Mononuclear cell (primary cell): ENCODE results near the gene TMEM52B. TPM values are rescaled to one million over a fixed set of nuclear protein-coding genes. Genes with fewer than 3 reads are reported as not detected.
"Not testable (repeated sequence)": the region's sequence is repeated elsewhere in the genome, so short reads cannot be mapped to it uniquely, and the experiment has no call there.

ENCODE experiments used
- H3K27me3 ChIP-seq: 2 replicates; pipeline ENCODE4 v1.6.0; 2011; ENCODE audit warnings: low read length, control low read depth; ENCODE audit not compliant: insufficient read depth
- H3K4me1 ChIP-seq: 2 replicates; pipeline ENCODE4 v1.5.1; 2011; ENCODE audit warnings: mild to moderate bottlenecking, low read length, control low read depth; ENCODE audit not compliant: insufficient read depth
- H3K4me3 ChIP-seq: 2 replicates; pipeline ENCODE4 v1.5.1; 2011; ENCODE audit warnings: mild to moderate bottlenecking, low read length, moderate library complexity
- H3K9me3 ChIP-seq: 2 replicates; pipeline ENCODE4 v1.5.1; 2011; ENCODE audit warnings: low read depth, mild to moderate bottlenecking, control low read depth, low read length
- total RNA-seq: library from RNA; depleted of rRNA; stranded (reverse); fragments of >200 nt; gene quantifications from one replicate; pipeline ENCODE4 v1.2.3, GENCODE V29; 2012

Gene TMEM52B
- total RNA-seq, 1 donor = 1.4 TPM

DNA sequence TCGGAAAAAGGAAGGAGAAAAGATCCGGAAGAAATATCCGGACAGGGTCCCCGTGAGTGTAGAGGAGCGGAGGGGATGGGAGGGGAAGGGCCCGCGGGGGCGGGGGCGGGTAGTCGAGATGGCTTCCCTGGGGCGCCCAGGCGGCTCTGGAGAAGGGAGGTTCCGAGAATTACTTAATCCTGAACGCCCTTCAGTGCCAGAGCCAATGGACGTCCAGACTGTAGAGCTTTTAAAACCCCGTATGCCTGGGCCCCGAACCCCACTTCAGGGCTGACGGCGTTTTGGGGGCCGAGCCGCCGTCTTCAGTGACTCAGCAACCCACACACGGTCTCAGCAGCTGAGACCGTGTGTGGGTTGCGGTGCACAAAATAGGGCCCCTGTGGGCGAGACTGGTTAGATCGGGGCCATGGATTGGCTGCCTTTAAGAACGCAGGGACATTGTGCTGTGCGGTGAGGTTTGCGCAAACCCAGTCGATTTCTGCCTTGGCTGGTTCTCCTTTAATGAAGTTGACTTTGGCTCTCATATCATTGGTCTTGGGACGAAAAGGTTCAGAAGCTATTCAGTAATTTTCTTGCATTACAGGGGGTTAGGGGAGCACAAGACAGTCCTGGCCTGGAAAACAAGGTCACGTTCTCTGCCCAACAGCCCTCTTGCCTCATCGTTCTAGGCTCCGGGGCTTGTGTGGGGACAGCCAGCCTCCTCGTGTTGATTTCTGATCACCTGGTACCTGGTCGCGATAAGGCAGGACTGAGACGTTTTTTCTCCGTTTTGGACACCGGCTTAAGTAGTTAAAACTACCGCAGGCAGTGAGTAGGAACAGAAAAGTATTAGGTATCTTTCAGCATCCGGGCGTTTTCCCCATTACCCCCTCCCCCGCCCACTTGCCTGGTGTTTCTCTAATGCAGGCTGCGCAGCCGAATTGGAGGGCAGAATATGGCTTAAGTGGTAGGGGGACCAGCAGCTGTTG is 34.6 kb downstream of the TMEM52B start:
- Histone ChIP-seq H3K4me3 (peak overlapping the region; percentile 71), H3K4me1 (peaks cover 26% of the 10 kb centered on the region), H3K27me3 (no peaks in the 10 kb centered on the region), H3K9me3 (no peaks in the 10 kb centered on the region)

DNA sequence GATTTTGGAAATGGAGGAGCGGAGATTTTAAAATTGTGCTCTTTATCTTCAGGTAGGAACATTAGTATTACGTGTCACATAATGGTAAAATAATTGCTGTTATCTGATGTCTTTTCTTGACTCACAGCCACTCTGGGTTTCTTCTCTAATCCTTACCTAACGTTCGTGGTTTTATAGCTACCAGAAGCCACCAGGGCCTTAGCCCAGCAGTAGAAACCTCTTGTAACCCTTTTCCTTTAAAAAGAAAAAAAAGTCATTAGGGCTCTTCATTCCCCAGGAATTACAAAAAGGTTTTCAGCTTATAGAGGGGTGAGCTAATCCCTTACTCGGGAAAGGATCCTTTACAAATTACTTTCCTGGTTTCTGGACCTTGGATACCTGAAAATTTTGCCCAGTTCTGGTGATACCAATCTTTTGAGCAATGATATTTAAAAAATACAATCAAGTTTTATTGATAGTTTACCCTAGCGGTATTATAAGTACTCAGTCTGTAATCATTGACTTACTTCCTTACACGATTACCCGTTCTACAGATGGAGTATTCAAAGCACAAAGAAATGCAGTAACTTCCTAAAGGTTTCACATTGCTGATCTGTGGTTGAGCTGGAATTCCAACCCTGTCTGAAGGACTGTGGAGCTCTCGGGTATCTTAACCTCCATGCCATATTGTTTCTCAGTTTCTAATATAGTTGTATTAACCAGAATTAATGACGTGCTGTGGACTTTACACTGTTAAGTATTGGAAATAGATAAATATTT is 35.5 kb downstream of the TMEM52B start:
- Histone ChIP-seq H3K9me3 (no peaks in the 10 kb centered on the region), H3K27me3 (no peaks in the 10 kb centered on the region), H3K4me3 (peak overlapping the region; percentile 71), H3K4me1 (peaks cover 26% of the 10 kb centered on the region)

DNA sequence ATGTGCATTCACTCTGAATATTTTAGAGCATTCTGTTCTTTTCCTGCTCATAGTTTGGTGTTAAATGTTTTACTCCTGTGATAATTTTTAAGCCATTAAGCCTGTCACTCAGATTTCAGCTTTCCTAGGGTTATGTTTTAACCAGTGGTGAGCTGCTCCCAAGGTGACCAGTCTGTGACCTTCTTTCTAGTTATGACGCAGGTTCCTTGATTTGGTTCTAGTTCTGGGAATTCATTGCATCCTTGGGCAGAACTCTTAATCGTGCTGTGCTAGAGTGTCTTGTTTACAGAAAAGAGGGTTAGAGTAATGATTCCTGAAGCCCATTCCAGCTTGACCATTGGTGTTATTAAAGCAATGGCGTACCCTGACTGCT is 36.0 kb downstream of the TMEM52B start:
- H3K4me1 ChIP-seq = peaks cover 26% of the 10 kb centered on the region
- no peaks in the 10 kb centered on the region for H3K27me3 ChIP-seq
- no peak overlapping the region for H3K4me3 ChIP-seq
- no peaks in the 10 kb centered on the region for H3K9me3 ChIP-seq

DNA sequence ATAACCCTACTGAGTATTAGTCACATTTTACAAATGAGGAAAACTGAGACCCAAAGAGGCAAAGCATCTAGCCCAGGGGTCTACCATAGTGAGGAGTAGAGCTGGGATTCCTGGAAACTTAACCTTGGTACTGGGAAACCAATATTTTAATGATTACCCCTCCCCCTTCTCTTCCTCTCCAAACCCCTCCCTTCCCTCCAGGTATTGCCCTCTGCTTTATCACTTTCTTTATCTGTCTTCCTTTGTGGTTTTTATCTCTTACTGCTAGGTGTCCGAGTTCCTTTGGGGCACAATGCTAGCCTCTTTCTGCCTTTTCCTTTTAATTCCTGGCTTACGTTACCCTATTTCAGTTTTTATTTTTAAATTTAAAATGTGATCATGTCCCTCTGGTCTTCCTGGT is 36.6 kb downstream of the TMEM52B start:
- peaks cover 26% of the 10 kb centered on the region for H3K4me1 ChIP-seq
- no peak overlapping the region for H3K4me3 ChIP-seq
- H3K27me3 ChIP-seq = no peaks in the 10 kb centered on the region
- no peaks in the 10 kb centered on the region for H3K9me3 ChIP-seq

DNA sequence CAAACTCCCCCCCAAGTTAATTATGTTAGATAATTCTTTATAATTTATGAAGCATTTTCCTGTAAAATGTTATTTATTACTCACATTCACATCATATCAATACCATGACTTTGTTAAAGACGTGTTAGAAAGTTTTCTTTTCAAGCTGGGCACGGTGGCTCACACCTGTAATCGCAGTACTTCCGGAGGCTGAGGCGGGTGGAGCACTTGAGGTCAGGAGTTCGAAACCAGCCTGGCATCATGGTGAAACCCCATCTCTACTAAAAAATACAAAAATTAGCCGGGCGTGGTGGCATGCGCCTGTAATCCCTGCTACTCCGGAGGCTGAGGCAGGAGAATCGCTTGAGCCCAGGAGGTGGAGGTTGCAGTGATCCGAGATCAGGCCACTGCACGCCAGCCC is 37.1 kb downstream of the TMEM52B start:
- H3K4me3 ChIP-seq, H3K9me3 ChIP-seq, H3K27me3 ChIP-seq: not testable (repeated sequence)
- peaks cover 26% of the 10 kb centered on the region for H3K4me1 ChIP-seq

DNA sequence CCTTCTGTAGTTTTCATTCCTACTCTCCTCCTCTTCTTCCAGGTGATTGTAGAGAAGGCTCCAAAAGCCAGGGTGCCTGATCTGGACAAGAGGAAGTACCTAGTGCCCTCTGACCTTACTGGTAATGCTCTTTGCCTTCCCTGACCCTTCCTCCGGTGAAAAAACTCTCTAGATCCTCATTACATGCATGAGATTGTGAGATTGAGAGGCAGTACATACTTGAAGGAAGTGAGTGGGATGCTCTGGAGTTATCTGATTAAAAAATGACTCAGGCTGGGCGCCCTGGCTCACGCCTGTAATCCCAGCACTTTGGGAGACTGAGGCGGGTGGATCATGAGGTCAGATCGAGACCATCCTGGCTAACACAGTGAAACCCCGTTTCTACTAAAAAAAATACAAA is 39.2 kb downstream of the TMEM52B start:
- Histone ChIP-seq H3K4me3 (no peak overlapping the region), H3K4me1 (peaks cover 24% of the 10 kb centered on the region), H3K27me3 (no peaks in the 10 kb centered on the region), H3K9me3 (no peaks in the 10 kb centered on the region)

DNA sequence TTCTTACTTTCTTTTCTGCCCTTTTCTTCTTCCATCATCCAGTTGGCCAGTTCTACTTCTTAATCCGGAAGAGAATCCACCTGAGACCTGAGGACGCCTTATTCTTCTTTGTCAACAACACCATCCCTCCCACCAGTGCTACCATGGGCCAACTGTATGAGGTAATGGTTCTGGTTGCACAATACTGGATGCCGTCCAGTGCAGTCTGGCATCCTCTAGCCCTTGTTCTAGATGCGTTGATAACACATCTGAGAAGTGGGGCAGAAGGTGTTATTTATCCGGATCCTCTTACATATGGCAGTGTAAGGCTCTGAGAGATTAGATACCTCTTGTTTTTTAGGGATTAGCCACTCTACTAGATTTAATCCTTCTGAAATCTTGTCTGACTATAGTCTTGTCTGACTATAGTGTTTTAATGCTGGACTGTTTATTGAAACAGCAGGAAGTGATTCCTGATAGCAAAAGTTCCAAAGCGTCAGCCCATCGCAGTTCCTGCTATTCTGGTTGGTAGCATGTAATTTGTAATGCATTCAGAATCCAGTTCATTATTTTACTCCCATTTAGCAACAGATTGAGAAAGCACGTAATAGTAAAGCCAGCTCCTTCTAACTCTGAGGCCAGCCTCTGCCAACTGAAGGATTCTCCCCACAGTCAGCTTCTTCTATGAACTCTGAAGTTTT is 41.7 kb downstream of the TMEM52B start:
- Histone ChIP-seq H3K4me3 (no peak overlapping the region), H3K4me1 (peaks cover 5% of the 10 kb centered on the region), H3K27me3 (no peaks in the 10 kb centered on the region), H3K9me3 (no peaks in the 10 kb centered on the region)

DNA sequence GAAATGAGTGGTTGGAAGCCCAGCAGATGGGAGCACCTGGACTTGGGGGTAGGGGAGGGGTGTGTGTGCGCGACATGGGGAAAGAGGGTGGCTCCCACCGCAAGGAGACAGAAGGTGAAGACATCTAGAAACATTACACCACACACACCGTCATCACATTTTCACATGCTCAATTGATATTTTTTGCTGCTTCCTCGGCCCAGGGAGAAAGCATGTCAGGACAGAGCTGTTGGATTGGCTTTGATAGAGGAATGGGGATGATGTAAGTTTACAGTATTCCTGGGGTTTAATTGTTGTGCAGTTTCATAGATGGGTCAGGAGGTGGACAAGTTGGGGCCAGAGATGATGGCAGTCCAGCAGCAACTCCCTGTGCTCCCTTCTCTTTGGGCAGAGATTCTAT is 43.0 kb downstream of the TMEM52B start:
- no peaks in the 10 kb centered on the region for H3K4me1 ChIP-seq
- H3K9me3 ChIP-seq = no peaks in the 10 kb centered on the region
- H3K4me3 ChIP-seq = no peak overlapping the region
- H3K27me3 ChIP-seq = no peaks in the 10 kb centered on the region

DNA sequence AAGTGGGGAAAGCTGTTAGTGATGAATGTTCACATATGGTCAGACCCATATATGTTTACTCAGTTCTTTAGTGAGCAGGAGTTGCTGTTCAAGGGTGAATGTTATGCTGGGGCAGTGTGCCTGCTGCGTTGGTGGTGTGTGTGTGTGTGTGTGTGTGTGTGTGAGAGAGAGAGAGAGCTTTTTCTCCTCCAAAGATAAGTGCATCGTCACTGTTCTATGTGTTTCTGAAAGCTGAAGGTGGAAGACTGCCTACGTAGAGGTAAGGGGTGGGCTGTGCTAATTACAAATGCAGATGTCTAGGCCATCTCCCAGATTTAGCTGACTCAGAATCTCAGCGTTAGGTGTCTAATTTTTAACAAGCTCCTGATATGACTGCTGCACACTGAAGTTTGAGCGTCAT is 44.4 kb downstream of the TMEM52B start:
- H3K27me3 ChIP-seq = no peaks in the 10 kb centered on the region
- no peaks in the 10 kb centered on the region for H3K9me3 ChIP-seq
- no peak overlapping the region for H3K4me3 ChIP-seq
- H3K4me1 ChIP-seq = no peaks in the 10 kb centered on the region

DNA sequence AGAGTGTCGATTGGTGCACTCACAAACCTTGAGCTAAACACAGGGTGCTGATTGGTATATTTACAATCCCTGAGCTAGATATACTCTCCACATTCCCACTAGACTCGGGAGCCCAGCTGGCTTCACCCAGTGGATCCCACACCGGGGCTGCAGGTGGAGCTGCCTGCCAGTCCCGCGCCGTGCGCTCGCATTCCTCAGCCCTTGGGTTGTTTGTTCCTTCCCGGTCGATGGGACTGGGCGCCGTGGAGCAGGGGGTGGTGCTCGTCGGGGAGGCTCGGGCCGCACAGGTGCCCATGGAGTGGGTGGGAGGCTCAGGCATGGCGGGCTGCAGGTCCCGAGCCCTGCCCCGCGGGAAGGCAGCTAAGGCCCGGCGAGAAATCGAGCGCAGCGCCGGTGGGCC is 46.6 kb downstream of the TMEM52B start:
- H3K9me3 ChIP-seq, H3K4me1 ChIP-seq, H3K27me3 ChIP-seq, H3K4me3 ChIP-seq: not testable (repeated sequence)

DNA sequence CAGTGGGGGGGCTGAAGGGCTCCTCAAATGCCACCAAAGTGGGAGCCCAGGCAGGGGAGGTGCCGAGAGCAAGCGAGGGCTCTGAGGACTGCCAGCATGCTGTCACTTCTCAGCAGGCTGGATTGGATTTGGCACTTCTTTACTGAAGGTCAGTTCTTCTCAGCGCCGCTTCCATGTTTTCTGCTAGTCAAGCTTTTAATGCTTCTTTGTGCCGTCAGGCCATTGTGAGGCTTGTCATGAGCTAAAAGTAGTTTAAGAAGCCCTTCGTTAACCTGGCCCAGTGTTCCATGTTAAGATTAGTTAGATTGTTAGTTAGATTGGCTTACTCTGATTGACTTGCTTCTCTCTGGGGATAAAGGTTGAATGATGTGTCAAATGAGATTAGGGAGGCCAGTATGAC is 47.3 kb downstream of the TMEM52B start:
- Histone ChIP-seq H3K4me1 (no peaks in the 10 kb centered on the region), H3K9me3 (no peaks in the 10 kb centered on the region), H3K4me3 (no peak overlapping the region)

DNA sequence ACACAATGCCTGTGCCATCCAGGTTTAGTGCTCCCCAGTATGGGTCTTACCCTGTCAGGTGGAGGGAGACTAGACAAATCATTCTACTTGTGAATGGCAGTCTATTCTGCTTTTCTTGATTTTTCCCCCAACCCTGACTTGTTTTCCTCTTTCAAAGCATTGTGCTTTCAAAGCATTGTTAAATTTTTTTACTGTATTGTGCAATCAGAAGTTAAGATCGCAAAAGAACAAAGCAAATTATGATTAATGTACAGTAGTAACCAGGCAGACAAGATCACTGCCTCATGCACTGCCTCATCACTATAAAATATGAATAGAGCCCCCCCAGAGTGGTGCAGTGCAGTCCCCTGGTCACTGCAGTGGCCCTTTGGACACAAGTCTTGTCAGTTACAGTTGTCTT is 47.9 kb downstream of the TMEM52B start:
- H3K27me3 ChIP-seq = no peaks in the 10 kb centered on the region
- H3K4me3 ChIP-seq = no peak overlapping the region
- H3K9me3 ChIP-seq = no peaks in the 10 kb centered on the region
- H3K4me1 ChIP-seq = no peaks in the 10 kb centered on the region

More for the DNA sequence above, 47.3 kb downstream of the TMEM52B start:
- H3K27me3 ChIP-seq = no peaks in the 10 kb centered on the region

DNA sequence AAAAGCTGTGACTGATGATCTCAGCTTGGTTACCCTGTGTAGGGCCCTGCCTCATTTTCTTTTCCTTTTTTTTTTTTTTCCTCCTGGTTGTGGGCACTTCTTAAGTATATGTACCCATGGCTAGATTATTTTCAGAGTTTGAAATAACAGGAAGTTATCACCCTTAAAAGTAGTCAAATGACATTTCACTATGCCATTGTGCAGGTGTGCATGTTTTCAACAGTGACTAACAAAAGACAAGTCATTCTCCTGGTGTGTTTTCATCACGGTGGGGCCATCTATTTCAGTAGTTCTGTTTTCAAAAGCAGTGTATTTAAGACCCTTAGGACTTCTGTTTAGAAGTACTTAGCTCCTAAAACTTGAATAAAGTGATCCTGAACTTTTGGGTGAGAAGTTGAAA is 48.8 kb downstream of the TMEM52B start:
- Histone ChIP-seq H3K9me3 (no peaks in the 10 kb centered on the region), H3K4me1 (no peaks in the 10 kb centered on the region), H3K27me3 (no peaks in the 10 kb centered on the region), H3K4me3 (no peak overlapping the region)

DNA sequence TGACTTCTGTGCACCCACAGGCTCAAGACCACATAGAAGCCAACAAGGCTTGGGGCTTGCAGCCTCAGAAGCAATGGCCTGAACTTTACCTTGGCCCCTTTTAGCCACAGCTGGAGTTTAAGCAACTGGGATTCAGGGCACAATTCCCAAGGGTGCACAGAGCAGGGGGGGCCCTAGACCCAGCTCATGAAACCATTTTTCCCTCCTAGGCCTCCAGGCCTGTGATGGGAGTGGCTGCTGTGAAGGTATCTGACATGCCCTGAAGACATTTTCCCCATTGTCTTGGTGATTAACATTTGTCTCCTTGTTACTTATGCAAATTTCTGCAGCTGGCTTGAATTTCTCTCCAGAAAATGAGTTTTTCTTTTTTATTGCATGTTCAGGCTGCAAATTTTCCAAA is 55.7 kb downstream of the TMEM52B start:
- Histone ChIP-seq H3K27me3 (no peaks in the 10 kb centered on the region), H3K9me3 (no peaks in the 10 kb centered on the region), H3K4me1 (peaks cover 15% of the 10 kb centered on the region), H3K4me3 (no peak overlapping the region)
